ENCODE results near the gene FUOM.
"Not testable (repeated sequence)": the region's sequence is repeated elsewhere in the genome, so short reads cannot be mapped to it uniquely, and the experiment has no call there.

FUOM gene

DNA sequence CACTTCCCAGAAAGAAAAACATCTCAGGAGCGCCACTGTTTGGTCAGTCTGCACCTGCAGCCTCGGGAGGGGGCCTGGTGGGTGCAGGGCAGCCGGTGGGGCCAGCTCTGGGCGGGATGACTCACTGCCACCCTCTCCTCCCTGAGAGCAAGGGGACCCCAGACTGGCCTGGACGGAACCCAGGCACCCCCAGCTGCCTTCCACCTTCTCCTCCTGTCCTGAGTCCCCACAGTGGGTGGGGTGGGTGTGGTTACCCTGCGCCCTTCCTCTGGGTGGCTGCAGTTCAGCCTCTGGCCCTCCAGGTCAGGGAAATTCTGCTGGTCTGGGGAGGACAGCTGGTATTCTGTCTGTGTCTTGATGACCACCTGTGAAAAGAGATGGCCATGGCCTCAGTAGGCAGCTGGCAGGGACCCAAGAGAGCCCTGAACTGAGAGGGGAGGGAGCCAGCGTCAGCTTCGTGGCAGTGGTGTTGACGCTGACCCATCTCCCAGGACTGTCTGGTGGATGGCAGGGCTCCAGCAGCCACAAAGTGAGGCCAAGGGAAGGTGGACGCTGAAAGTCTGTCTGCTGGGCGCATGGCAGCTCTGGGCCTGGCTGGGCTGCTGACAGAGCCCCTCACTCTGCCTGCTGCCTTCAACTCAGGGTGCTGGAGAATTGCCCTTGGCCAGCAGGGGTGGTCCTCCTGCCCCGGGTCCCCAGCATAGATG is 30.0 kb downstream of the FUOM start:
- no peak for DNase-seq

GRCh38 chr10:133326745-133327650 is 30.8 kb downstream of the FUOM start:
- DNase-seq, result no peak

DNA sequence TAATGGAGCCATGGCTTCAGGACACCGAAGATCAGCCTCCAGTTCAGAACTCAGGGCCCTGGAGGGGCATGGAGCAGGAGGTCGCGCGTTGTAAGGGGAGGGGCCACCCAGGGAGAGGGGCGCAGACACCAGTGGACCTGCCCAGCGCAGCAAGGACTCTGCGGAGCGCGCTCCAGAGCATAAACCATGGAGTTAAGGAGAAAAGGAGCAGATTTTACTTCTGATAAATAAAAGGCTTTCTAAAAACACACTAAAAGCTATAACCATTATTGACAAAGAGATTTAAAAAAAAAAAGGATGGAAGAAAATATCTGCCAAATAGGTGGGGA is 31.6 kb downstream of the FUOM start:
- no peak for DNase-seq

DNA sequence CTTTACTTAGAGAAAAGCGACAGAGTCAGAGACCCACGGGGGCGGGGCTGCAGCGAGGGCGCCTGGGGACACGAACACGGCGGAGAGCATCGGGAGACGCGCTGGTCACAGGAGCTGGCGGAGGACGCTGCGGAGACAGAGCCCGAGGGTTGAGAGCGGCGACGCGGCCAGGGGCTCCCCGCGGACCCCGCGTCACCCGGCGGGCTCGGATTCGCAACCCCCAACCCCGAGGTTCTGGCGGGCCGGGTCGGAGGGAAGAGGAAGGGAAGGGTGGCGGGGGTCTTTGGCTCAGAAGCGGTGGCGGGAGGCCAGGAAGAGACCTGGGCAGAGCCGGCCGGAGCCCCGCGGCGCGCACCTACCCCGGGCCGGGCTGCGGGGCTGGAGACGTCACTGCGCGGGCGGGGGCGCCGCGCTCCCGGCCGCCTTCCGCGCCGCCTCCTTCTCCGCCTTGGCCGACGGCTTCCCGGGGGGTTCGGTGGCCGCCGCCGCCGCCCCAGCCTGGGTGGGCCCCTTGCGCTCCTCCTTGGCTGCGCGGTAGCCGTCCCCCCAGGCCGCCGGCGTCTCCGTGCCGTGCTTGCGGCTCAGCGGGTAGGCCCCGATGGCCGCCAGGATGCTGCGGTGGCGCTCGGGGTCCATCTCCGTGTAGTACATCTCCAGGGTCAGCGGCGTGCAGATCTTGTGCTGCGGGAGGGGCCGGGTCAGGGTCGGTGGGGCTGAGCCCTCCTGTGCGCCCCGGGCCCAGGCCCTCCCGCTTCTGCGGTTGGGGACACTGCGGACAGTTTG is 32.2 kb downstream of the FUOM start:
- DNase-seq, result no peak

- no peak for DNase-seq
These were observed 33.0 kb downstream of the FUOM start for GRCh38 chr10:133324857-133325260.

DNA sequence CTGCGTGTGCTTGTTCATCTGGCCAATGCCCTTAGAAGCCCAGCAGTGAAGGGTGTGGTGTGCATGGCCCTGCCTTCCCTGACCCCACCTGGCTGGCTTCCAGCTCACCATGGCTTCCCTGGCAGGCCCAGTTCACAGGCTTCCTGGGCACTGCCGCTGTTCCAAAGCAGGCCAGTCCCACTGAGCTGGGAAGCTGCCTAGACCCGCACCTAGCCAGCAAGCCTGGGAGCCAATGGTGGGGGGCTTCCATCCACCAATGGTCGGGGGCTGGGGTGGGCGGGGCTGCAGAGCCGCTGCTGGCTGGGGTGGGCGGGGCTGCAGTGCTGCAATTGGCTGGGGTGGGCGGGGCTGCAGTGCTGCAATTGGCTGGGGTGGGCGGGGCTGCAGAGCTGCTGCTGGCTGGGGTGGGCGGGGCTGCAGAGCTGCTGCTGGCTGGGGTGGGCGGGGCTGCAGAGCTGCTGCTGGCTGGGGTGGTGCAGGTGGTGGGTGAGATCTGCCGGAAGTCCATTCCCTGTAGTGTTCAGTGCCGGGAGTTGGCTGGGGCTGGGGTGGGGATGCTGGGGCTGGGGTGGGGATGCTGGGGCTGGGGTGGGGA is 33.5 kb downstream of the FUOM start:
- DNase-seq, result peak; percentile 20

- DNase-seq, result not testable (repeated sequence)
These were observed 35.6 kb downstream of the FUOM start for GRCh38 chr10:133322064-133322709.

DNA sequence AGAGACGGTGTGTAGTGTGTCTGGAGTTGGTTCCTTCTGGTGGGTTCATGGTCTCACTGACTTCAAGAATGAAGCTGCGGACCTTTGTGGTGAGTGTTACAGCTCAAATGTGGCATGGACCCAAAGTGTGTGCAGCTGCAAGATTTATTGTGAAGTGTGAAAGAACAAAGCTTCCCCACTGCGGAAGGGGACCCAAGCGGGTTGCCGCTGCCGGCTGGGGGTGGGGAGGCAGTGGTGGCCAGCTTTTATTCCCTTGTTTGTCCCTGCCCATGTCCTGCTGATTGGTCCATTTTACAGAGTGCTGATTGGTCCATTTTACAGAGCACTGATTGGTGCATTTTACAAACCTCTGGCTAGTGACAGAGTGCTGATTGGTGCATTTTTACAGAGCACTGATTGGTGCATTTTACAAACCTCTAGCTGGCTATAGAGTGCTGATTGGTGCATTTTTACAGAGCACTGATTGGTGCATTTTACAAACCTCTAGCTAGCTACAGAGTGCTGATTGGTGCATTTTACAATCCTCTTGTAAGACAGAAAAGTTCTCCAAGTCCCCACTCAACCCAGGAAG is 36.9 kb downstream of the FUOM start:
- not testable (repeated sequence) for DNase-seq

DNA sequence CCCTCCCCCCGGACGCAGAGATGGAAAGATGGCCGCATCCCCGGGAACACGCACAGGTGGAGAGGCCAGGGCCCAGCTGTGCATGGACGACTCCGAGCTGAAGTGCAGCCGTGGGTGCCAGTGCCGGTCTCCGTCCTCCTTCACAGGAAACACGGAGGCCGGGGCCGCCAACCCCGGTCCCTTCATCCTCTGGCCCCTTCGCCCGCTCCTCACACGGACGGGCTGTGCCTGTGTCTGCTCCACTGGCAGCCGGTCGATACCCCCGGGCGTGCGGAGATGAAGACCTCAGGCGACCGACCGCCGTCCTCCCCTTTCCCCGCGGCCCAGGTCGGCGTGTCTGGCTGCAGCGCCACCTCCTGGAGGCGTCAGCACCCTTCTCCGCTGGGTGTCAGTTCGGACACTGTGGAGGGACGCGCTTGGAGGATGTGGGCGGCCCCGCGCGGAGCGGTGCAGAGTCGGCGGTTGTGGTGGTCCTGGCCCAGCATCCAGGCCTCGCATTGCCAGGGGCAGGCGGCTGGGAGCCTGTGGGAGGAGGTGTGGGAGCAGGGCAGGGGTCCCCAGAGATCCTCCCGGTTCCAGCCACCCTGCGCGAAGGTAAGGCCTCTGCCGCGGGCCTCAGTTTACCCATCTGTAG is 39.2 kb downstream of the FUOM start:
- peak; percentile 32 for DNase-seq

- no peak for DNase-seq
These were observed 41.1 kb downstream of the FUOM start for GRCh38 chr10:133316732-133317131.

GRCh38 chr10:133316266-133316665 is 41.6 kb downstream of the FUOM start:
- DNase-seq, result no peak

DNA sequence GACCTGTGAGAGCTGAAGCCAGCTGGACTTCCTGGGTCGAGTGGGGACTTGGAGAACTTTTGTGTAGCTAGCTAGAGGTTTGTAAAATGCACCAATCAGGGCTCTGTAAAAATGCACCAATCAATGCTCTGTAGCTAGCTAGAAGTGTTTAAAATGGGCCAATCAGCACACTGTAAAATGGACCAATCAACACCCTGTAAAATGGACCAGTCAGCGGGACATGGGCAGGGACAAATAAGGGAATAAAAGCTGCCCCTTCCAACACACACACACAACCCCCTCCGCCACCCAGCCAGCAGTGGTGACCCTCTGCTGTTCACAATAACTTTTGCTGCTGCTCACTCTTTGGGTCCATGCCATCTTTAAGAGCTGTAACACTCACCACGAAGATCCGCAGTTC is 42.0 kb downstream of the FUOM start:
- no peak for DNase-seq

DNA sequence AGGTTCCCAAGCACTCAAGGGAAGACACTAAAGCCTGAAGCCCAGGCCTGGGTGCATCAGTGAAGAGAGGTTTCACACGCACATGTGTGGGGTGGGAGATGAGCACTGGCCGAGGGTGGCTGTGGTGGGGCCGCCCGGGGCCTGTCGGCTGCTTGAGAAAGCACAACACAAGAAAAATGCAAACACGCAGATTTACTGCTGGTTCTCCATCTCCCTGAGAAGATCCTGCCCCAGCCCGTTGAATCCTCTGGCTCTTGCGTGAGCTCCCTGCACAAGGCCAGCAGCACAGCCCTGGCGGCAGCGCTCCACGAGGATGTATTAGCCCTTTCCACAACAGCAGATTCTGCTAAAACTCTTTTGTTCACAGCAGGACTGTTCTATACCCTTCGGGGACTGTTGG is 42.9 kb downstream of the FUOM start:
- DNase-seq, result no peak

GRCh38 chr10:133313192-133313591 is 44.6 kb downstream of the FUOM start:
- no peak for DNase-seq

DNA sequence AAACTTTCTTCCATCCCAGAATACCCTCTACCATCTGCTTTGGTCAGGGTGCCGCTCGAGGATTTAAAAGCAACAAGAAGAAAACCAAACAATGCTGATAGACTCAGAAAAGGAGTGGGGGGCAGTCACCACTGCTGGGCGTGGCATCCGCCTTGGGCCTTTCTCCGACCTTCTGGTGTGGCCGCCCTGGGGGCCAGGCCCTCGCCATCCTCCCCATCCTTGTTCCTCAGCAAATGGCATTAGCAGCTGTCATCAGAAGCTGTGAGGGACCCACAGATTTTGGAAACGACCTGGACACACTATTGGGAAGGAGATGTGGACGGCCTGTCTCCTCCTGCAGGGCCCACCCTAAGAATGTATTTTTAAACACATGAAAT is 45.1 kb downstream of the FUOM start:
- DNase-seq, result no peak

- DNase-seq, result no peak
These were observed 45.6 kb downstream of the FUOM start for GRCh38 chr10:133312016-133312768.

GRCh38 chr10:133311570-133311969 is 46.2 kb downstream of the FUOM start:
- no peak for DNase-seq

- no peak for DNase-seq
These were observed 47.0 kb downstream of the FUOM start for GRCh38 chr10:133310789-133311188.

GRCh38 chr10:133310399-133310755 is 47.4 kb downstream of the FUOM start:
- DNase-seq, result no peak

- no peak for DNase-seq
These were observed 48.0 kb downstream of the FUOM start for GRCh38 chr10:133309720-133310398.

Measured in RPMI8226 (cell line).